NT2/D1 (cell line): Measurements from ENCODE around the gene CSNK1G1.

Source experiments
- DNase-seq: peaks from one replicate; pipeline ENCODE4 v3.0.0-alpha.2; 2011; ENCODE audit warnings: low read depth, low spot score
- H3K27me3 ChIP-seq: 2 replicates; pipeline ENCODE4 v1.6.0; 2011; ENCODE audit warnings: mild to moderate bottlenecking; ENCODE audit not compliant: insufficient read length, insufficient read depth
- H3K36me3 ChIP-seq: 2 replicates; pipeline ENCODE4 v1.6.1; 2011; ENCODE audit warnings: mild to moderate bottlenecking, low read length, mixed read lengths; ENCODE audit not compliant: insufficient read depth, insufficient read length
- H3K4me1 ChIP-seq: 2 replicates; pipeline ENCODE4 v1.5.1; 2011; ENCODE audit not compliant: insufficient read depth, insufficient read length
- H3K4me3 ChIP-seq: 2 replicates; pipeline ENCODE4 v1.5.1; 2011; ENCODE audit warnings: low read depth; ENCODE audit not compliant: insufficient read length
- H3K9ac ChIP-seq: 2 replicates; pipeline ENCODE4 v1.6.0; 2011; ENCODE audit warnings: low read depth; ENCODE audit not compliant: insufficient read length
- H3K9me3 ChIP-seq: 2 replicates; pipeline ENCODE4 v1.5.1; 2011; ENCODE audit warnings: mild to moderate bottlenecking, low read length; ENCODE audit not compliant: insufficient read depth
- SUZ12 ChIP-seq: IDR thresholded peaks from 2 replicates; pipeline ENCODE4 v1.6.1; 2011; ENCODE audit not compliant: insufficient read length, insufficient read depth; ENCODE audit errors: extremely low read depth
- YY1 ChIP-seq: IDR thresholded peaks from 2 replicates; pipeline ENCODE4 v1.6.1; 2011; ENCODE audit not compliant: insufficient read length, insufficient read depth
- ZNF274 ChIP-seq: IDR thresholded peaks from 2 replicates; pipeline ENCODE4 v1.6.1; 2011; ENCODE audit warnings: mild to moderate bottlenecking, low read depth, low read length

CSNK1G1 gene

DNA sequence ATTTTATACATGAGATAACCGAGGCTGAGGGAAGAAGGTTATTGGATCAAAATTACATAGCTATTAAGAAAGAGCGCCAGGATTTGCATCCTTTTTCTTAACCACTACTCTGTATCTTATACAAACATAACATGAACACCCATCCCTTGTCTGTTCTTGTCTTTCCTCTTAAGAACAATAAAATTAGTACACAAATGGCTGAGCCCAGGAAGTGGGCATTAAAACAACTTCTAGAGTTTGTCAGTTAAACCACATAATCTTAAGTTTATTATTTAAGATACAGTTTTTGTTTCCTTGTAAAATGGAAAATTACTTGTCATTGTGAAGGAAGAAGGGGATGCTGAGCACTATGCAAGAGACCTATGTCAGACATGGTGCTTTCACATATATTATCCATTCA, 144.3 kb downstream of the CSNK1G1 start:
- Histone ChIP-seq H3K4me3 (no peak overlapping the region), H3K36me3 (peaks cover 31% of the 10 kb centered on the region), H3K9ac (no peak overlapping the region), H3K27me3 (no peaks in the 10 kb centered on the region), H3K4me1 (no peaks in the 10 kb centered on the region), H3K9me3 (no peaks in the 10 kb centered on the region)
- no peak for TF ChIP-seq ZNF274
- no peak for DNase-seq

DNA sequence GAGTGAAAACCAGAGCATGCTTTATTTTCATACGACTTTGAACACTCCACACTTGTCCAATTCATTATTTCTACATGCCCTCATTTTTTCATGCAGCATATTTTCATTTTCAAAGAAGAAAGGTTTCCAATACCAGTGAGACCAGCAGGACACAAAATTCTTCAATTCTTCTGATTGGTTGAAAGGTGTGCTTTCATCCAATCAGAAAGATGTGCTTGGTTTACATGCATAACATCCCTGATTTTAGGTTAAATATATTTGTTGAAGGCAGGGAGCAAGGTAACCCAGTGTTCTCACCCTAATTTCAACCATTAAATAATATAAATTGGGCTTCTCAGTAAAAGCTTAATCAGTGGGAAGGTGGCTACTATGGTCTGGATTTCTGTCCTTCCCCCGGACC, 145.6 kb downstream of the CSNK1G1 start:
- TF ChIP-seq YY1 (no peak), SUZ12 (no peak), ZNF274 (no peak)
- H3K27me3 ChIP-seq = no peaks in the 10 kb centered on the region
- H3K36me3 ChIP-seq = peaks cover 31% of the 10 kb centered on the region
- H3K9me3 ChIP-seq = no peaks in the 10 kb centered on the region
- H3K4me3 ChIP-seq = no peak overlapping the region
- no peak for DNase-seq
- H3K4me1 ChIP-seq = no peaks in the 10 kb centered on the region
- no peak overlapping the region for H3K9ac ChIP-seq

DNA sequence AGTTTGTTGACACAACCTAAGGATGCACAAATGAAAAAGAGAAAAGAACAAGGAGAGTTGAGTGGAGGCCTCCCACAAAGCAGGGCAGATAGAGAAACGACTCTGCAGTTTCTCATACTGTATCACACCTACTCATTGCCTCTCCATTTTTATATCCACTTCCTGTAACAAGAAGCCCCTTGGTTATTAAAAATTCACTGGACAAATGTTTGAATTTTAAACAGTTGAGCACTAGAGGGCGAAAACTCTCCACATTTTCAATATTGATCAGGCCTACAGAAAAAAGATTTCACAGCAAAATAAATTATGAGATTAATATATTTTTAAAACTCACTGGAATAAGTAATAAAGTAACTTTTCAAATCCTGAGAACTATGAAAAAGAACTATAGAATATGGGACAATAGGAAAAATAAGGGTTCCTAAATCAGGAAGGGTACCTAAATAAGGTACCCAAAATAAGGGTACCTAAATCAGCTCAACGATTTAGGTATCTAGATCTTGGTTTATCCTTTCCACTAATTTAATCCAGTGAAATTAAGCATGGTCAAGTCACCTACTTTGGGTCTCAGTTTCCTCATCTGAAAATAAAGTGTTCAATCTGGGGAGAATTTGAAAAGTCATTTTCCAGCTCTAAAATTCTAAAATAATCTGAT, 146.2 kb downstream of the CSNK1G1 start:
- TF ChIP-seq YY1 (no peak), SUZ12 (no peak)
- no peak for DNase-seq
- H3K4me3 ChIP-seq = no peak overlapping the region
- H3K36me3 ChIP-seq = peaks cover 31% of the 10 kb centered on the region
- H3K9me3 ChIP-seq = no peaks in the 10 kb centered on the region
- no peaks in the 10 kb centered on the region for H3K4me1 ChIP-seq
- H3K9ac ChIP-seq = no peak overlapping the region
- H3K27me3 ChIP-seq = no peaks in the 10 kb centered on the region

DNA sequence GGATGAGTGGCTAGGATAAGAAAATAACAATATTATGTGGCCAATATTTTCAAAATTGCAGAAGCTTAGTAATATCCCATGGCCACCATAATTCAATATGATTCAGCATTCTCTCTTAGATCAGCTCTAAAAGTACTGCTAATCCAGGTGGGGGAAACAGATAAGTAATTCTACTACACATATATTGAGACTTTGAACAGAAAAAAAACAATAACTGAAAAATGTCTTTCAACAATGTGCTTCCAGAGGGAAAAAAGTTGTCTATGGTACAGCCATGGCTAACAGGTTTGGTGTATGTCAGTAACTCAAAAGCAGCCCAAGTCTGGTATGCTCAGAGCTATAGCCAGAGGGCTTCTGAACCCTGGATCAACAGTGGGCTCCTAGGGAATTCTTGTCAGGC, 150.8 kb downstream of the CSNK1G1 start:
- Histone ChIP-seq H3K9me3 (no peaks in the 10 kb centered on the region), H3K9ac (no peak overlapping the region), H3K36me3 (peaks cover 36% of the 10 kb centered on the region), H3K4me3 (no peak overlapping the region), H3K27me3 (no peaks in the 10 kb centered on the region), H3K4me1 (no peaks in the 10 kb centered on the region)
- no peak for TF ChIP-seq ZNF274
- TF ChIP-seq SUZ12 = no peak
- no peak for TF ChIP-seq YY1
- no peak for DNase-seq

DNA sequence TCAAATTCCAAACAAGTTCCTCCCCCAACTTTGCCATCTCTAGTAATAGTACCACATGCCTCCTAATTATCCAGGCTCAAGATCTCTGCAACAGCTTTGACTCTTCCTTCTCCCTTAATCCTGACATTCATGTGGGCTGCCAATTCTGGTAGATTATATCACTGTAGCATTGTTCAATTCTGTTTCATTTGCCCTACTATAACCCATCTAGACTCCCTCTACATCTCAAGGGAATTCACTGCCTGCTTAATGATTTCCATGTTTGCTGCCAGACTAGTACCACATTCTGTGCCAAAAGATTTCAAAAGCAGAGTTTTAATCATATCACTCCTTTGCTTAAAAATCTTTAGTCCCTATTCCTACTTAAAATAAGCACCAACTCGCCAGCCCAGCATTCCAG, 158.5 kb downstream of the CSNK1G1 start:
- no peak for TF ChIP-seq ZNF274
- no peak for TF ChIP-seq SUZ12
- TF ChIP-seq YY1 = no peak
- Histone ChIP-seq H3K36me3 (peaks cover 25% of the 10 kb centered on the region), H3K4me3 (no peak overlapping the region), H3K9me3 (no peaks in the 10 kb centered on the region), H3K4me1 (no peaks in the 10 kb centered on the region), H3K9ac (no peak overlapping the region), H3K27me3 (no peaks in the 10 kb centered on the region)
- no peak for DNase-seq

DNA sequence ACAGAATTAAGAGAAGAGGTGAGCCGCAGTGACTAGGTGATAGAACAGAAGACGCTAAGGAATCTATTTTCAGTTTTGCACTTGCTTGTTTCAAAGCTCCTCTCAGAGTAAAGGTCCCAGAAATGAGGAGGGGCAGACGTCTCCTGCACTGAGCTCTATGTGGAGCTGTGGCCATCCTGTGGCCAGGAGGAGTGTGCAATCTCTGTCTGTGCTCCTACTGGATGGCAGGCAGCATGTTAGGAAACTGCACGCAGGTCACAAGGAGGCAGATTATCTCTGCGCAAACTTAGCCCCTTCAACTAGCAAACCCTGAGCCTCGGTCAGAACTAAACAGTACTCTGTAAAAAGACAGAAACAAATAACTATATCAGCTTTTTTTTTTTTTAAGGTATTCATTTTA, 162.0 kb downstream of the CSNK1G1 start:
- TF ChIP-seq SUZ12 = no peak
- Histone ChIP-seq H3K4me3 (no peak overlapping the region), H3K36me3 (peaks cover 16% of the 10 kb centered on the region), H3K9me3 (no peaks in the 10 kb centered on the region), H3K9ac (no peak overlapping the region), H3K4me1 (no peaks in the 10 kb centered on the region), H3K27me3 (no peaks in the 10 kb centered on the region)
- DNase-seq = no peak

DNA sequence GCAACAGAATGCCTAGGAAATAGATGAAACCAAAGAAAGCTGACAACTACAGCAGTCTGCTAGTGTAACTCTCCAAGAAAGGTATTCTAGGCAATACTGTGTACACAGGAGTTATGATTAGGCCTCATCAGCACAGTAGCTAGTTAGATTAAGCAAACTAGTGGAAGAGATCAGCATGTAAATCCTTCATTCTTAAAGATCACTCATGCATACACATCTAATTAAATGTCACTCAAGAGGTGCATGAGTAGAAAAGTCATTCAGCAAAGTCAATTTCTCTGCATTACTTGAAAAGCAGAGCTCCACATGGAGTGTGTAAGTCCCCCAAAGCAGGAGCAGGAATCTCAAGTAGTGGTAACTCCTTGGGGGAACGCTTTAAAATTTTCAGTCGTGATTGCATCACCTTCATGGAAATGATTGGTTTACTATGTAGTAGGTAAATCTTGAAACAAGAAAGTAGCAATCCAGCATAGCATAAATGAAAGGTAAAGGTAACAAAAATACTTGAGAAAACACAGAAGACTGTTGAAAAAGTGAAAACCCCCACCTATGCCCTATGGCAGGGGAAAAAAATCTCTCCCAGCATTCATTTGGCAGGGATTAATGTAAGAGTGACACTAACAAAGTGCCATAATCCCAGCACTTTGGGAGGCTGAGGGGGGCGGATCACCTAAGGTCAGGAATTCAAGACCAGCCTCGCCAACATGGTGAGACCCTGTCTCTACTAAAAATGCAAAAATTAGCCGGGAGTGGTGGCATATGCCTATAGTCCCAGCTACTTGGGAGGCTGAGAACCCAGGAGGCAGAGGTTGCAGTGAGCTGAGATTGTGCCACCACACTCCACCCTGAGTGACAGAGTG, 163.8 kb downstream of the CSNK1G1 start:
- TF ChIP-seq YY1 = no peak
- TF ChIP-seq SUZ12 = no peak
- TF ChIP-seq ZNF274 = no peak
- no peak overlapping the region for H3K4me3 ChIP-seq
- peaks cover 16% of the 10 kb centered on the region for H3K36me3 ChIP-seq
- H3K27me3 ChIP-seq = no peaks in the 10 kb centered on the region
- H3K9ac ChIP-seq = no peak overlapping the region
- no peaks in the 10 kb centered on the region for H3K9me3 ChIP-seq
- no peak for DNase-seq
- no peaks in the 10 kb centered on the region for H3K4me1 ChIP-seq
